Trophoblast cell (in vitro differentiated cells and primary cell): ENCODE measurements around the gene MORN1.

Source experiments
- DNase-seq, 2 donors: peaks; one replicate each; pipeline ENCODE4 v3.0.0-alpha.2; 2016
- H2AFZ ChIP-seq: 2 replicates; pipeline ENCODE4 v1.6.1; 2013; ENCODE audit warnings: low read length, moderate library complexity, mild to moderate bottlenecking; ENCODE audit not compliant: insufficient read depth, poor library complexity
- H2AK5ac ChIP-seq: 2 replicates; pipeline ENCODE4 v1.6.1; 2013; ENCODE audit warnings: mild to moderate bottlenecking, low read length
- H2BK120ac ChIP-seq: 2 replicates; pipeline ENCODE4 v1.6.1; 2013; ENCODE audit warnings: low read length, mild to moderate bottlenecking, moderate library complexity; ENCODE audit not compliant: insufficient read depth, poor library complexity
- H2BK12ac ChIP-seq: 2 replicates; pipeline ENCODE4 v1.6.1; 2013; ENCODE audit warnings: mild to moderate bottlenecking, low read length, moderate library complexity
- H2BK5ac ChIP-seq: 2 replicates; pipeline ENCODE4 v1.6.1; 2013; ENCODE audit warnings: low read length, low read depth, moderate library complexity, mild to moderate bottlenecking; ENCODE audit not compliant: poor library complexity
- H3K14ac ChIP-seq: 2 replicates; pipeline ENCODE4 v1.6.1; 2013; ENCODE audit warnings: mild to moderate bottlenecking, low read length
- H3K18ac ChIP-seq: 2 replicates; pipeline ENCODE4 v1.6.1; 2013; ENCODE audit warnings: mild to moderate bottlenecking, low read length
- H3K23ac ChIP-seq: 2 replicates; pipeline ENCODE4 v1.6.1; 2013; ENCODE audit warnings: low read length
- H3K27ac ChIP-seq: 2 replicates; pipeline ENCODE4 v1.5.1; 2013; ENCODE audit warnings: low read depth, mild to moderate bottlenecking, inconsistent platforms, low read length, moderate library complexity
- H3K27me3 ChIP-seq: 2 replicates; pipeline ENCODE4 v1.6.1; 2013; ENCODE audit warnings: inconsistent platforms, mild to moderate bottlenecking, low read length, moderate library complexity; ENCODE audit not compliant: insufficient read depth
- H3K36me3 ChIP-seq, 2 experiments: 1 replicate in 1 of 2; 2 replicates in 1 of 2; pipeline ENCODE4 v1.6.1; 2013; ENCODE audit warnings: low read length in 2 of 2, mild to moderate bottlenecking in 2 of 2, moderate library complexity in 1 of 2; ENCODE audit not compliant: insufficient read depth in 2 of 2, control insufficient read depth in 1 of 2
- H3K4ac ChIP-seq: 2 replicates; pipeline ENCODE4 v1.6.1; 2013; ENCODE audit warnings: low read depth, mild to moderate bottlenecking, low read length, moderate library complexity
- H3K4me1 ChIP-seq, 2 experiments: 1 replicate in 1 of 2; 2 replicates in 1 of 2; pipeline ENCODE4 v1.6.1; 2013; ENCODE audit warnings: low read length in 2 of 2, mild to moderate bottlenecking in 2 of 2, moderate library complexity in 1 of 2; ENCODE audit not compliant: insufficient read depth in 2 of 2, control insufficient read depth in 1 of 2
- H3K4me2 ChIP-seq: 2 replicates; pipeline ENCODE4 v1.6.1; 2013; ENCODE audit warnings: inconsistent platforms, mild to moderate bottlenecking, low read length, moderate library complexity
- H3K4me3 ChIP-seq: 2 replicates; pipeline ENCODE4 v1.5.1; 2013; ENCODE audit warnings: mild to moderate bottlenecking, low read depth, low read length, inconsistent platforms
- H3K79me1 ChIP-seq: one replicate; pipeline ENCODE4 v1.6.1; 2013; ENCODE audit warnings: low read length
- H3K79me2 ChIP-seq: 2 replicates; pipeline ENCODE4 v1.6.1; 2013; ENCODE audit warnings: low read length, mild to moderate bottlenecking; ENCODE audit not compliant: control insufficient read depth, insufficient read depth, poor library complexity
- H3K9ac ChIP-seq: 2 replicates; pipeline ENCODE4 v1.6.1; 2013; ENCODE audit warnings: mild to moderate bottlenecking, low read length
- H3K9me3 ChIP-seq: 2 replicates; pipeline ENCODE4 v1.6.1; 2013; ENCODE audit warnings: low read depth, mild to moderate bottlenecking, control low read depth, inconsistent platforms, low read length; ENCODE audit not compliant: insufficient read depth
- H4K12ac ChIP-seq: 2 replicates; pipeline ENCODE4 v1.6.1; 2013; ENCODE audit warnings: low read depth, mild to moderate bottlenecking, low read length, moderate library complexity
- H4K8ac ChIP-seq: 2 replicates; pipeline ENCODE4 v1.6.1; 2013; ENCODE audit warnings: low read depth, mild to moderate bottlenecking, low read length, moderate library complexity
- H4K91ac ChIP-seq: one replicate; pipeline ENCODE4 v1.6.1; 2013; ENCODE audit warnings: low read depth, mild to moderate bottlenecking, low read length, moderate library complexity
- WGBS: extraction: QIAGEN DNeasy Blood & Tissue Kit; methylation state at CpG from one replicate; pipeline ENCODE4 v1.1.7; 2013; ENCODE audit warnings: missing lambda C conversion rate; ENCODE audit not compliant: insufficient read length, insufficient coverage; ENCODE audit errors: extremely low coverage; 5-methylcytosine and 5-hydroxymethylcytosine counted together

MORN1 gene

GRCh38 chr1:2412395-2412772 is 21.0 kb upstream of the MORN1 start, which contains the start of gene PEX10:
Gene PEX10 (minus strand): TSS chr1:2412564. CDS start chr1:2412502, 62 bp downstream.
- peak within 1 kb of the TSS; percentile 84 for H2AK5ac ChIP-seq
- peak within 1 kb of the TSS; percentile 98 for H3K4me3 ChIP-seq
- H2BK5ac ChIP-seq, result peak within 1 kb of the TSS; percentile 49
- peak within 1 kb of the TSS; percentile 91 for H3K14ac ChIP-seq
- H4K12ac ChIP-seq, result peak within 1 kb of the TSS; percentile 89
- peak within 1 kb of the TSS; percentile 91 for H2AFZ ChIP-seq
- H3K4me2 ChIP-seq, result peak within 1 kb of the TSS; percentile 97
- H3K4ac ChIP-seq, result peak within 1 kb of the TSS; percentile 30
- H3K9me3 ChIP-seq, result no peaks in the 10 kb centered on the region
- peaks cover 14 to 20% of the 10 kb centered on the region in 2 experiments for H3K4me1 ChIP-seq
- H3K27ac ChIP-seq, result peak within 1 kb of the TSS; percentile 40
- H3K36me3 ChIP-seq, result peaks cover 19 to 20% of the 10 kb centered on the region in 2 experiments
- peaks cover 12% of the 10 kb centered on the region for H3K79me1 ChIP-seq
- peak within 1 kb of the TSS; percentile 92 for H4K91ac ChIP-seq
- peak within 1 kb of the TSS; percentile 16 for H2BK12ac ChIP-seq
- DNase-seq, result peak; percentile 96 to 98
- peak within 1 kb of the TSS; percentile 70 for H2BK120ac ChIP-seq
- H3K23ac ChIP-seq, result no peak within 1 kb of the TSS
- peak within 1 kb of the TSS; percentile 91 for H3K18ac ChIP-seq
- no CpG with 5 or more reads among the region's 55 CpGs for WGBS
- peak within 1 kb of the TSS; percentile 96 for H4K8ac ChIP-seq
- H3K27me3 ChIP-seq, result no peaks in the 10 kb centered on the region
- H3K9ac ChIP-seq, result peak within 1 kb of the TSS; percentile 89
- H3K79me2 ChIP-seq, result peaks cover 9% of the 10 kb centered on the region

- Histone ChIP-seq H2BK12ac (peak overlapping the region; percentile 16), H4K91ac (peak overlapping the region; percentile 92), H2AFZ (peak overlapping the region; percentile 91), H3K4me2 (peak overlapping the region; percentile 71), H3K27me3 (no peaks in the 10 kb centered on the region), H2BK5ac (peak overlapping the region; percentile 49), H3K4ac (peak overlapping the region; percentile 30), H3K18ac (peak overlapping the region; percentile 85), H3K23ac (no peak overlapping the region), H3K9ac (peak overlapping the region; percentile 89), H3K79me1 (peaks cover 12% of the 10 kb centered on the region), H3K9me3 (no peaks in the 10 kb centered on the region), H3K4me1 (peaks cover 14 to 20% of the 10 kb centered on the region in 2 experiments), H3K36me3 (peaks cover 23% of the 10 kb centered on the region in 2 experiments), H4K12ac (peak overlapping the region; percentile 89), H3K79me2 (peaks cover 9% of the 10 kb centered on the region), H3K27ac (peak overlapping the region; percentile 40), H4K8ac (peak overlapping the region; percentile 96), H2BK120ac (peak overlapping the region; percentile 70), H3K4me3 (peak overlapping the region; percentile 98), H2AK5ac (peak overlapping the region; percentile 84), H3K14ac (peak overlapping the region; percentile 91)
- no CpG with 5 or more reads among the region's 38 CpGs for whole genome bisulfite sequencing
- peak in 1 of 2 donors; percentile 14 for DNase-seq
These were observed 20.5 kb upstream of the MORN1 start for GRCh38 chr1:2411801-2412394.

GRCh38 chr1:2409745-2410144 is 18.4 kb upstream of the MORN1 start:
- no peak for DNase-seq

GRCh38 chr1:2408859-2409276 is 17.5 kb upstream of the MORN1 start:
- Histone ChIP-seq H3K79me2 (peaks cover 9% of the 10 kb centered on the region), H2AFZ (no peak overlapping the region), H4K12ac (no peak overlapping the region), H3K23ac (no peak overlapping the region), H3K9me3 (no peaks in the 10 kb centered on the region), H2BK5ac (no peak overlapping the region), H3K18ac (no peak overlapping the region), H3K27ac (no peak overlapping the region), H3K4me1 (peaks cover 15 to 20% of the 10 kb centered on the region in 2 experiments), H3K4me2 (no peak overlapping the region), H2BK120ac (no peak overlapping the region), H3K14ac (no peak overlapping the region), H3K27me3 (no peaks in the 10 kb centered on the region), H3K36me3 (peaks cover 50 to 51% of the 10 kb centered on the region in 2 experiments), H4K91ac (peak overlapping the region; percentile 17), H2AK5ac (no peak overlapping the region), H3K79me1 (peaks cover 12% of the 10 kb centered on the region), H3K4ac (no peak overlapping the region), H3K9ac (no peak overlapping the region), H2BK12ac (no peak overlapping the region), H4K8ac (no peak overlapping the region), H3K4me3 (no peak overlapping the region)
- DNase-seq, result no peak
- no CpG with 5 or more reads among the region's 13 CpGs for WGBS

More at GRCh38 chr1:2409745-2410144, 18.4 kb upstream of the MORN1 start:
- no peaks in the 10 kb centered on the region for H3K27me3 ChIP-seq
- no peak overlapping the region for H2AK5ac ChIP-seq
- H3K4ac ChIP-seq, result no peak overlapping the region
- WGBS, result no CpG with 5 or more reads among the region's 12 CpGs
- H3K79me2 ChIP-seq, result peaks cover 9% of the 10 kb centered on the region
- peaks cover 41 to 42% of the 10 kb centered on the region in 2 experiments for H3K36me3 ChIP-seq
- no peak overlapping the region for H3K23ac ChIP-seq
- no peak overlapping the region for H2BK120ac ChIP-seq
- no peak overlapping the region for H3K9ac ChIP-seq
- no peaks in the 10 kb centered on the region for H3K9me3 ChIP-seq
- H3K4me1 ChIP-seq, result peaks cover 12 to 20% of the 10 kb centered on the region in 2 experiments
- no peak overlapping the region for H3K18ac ChIP-seq
- H4K8ac ChIP-seq, result no peak overlapping the region
- H3K4me2 ChIP-seq, result no peak overlapping the region
- H2BK5ac ChIP-seq, result no peak overlapping the region
- peaks cover 12% of the 10 kb centered on the region for H3K79me1 ChIP-seq
- H3K14ac ChIP-seq, result no peak overlapping the region
- H3K27ac ChIP-seq, result no peak overlapping the region
- H2BK12ac ChIP-seq, result no peak overlapping the region
- H4K91ac ChIP-seq, result no peak overlapping the region
- H3K4me3 ChIP-seq, result no peak overlapping the region
- H4K12ac ChIP-seq, result no peak overlapping the region
- H2AFZ ChIP-seq, result no peak overlapping the region
